Measurements from ENCODE around the gene ZNF516.

Gene ZNF516

DNA sequence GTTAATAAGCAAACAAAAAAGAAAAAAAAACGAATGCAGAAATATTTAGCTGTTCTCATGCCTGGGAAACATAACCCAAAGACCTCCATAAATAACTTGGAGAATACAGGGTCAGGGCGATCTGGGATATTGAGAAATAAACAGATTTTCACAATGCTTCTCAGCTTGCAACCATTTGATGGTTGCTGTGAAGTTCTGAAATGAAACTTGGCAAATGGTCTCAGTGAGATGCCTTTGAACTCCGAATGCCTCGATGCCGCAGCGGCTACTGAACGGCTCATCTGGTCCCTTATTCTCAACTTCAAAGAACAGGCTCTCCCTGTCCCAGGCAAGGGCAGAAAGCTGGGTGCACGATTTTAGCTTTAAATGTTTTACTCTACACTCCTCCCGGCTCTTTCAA is 78.1 kb downstream of the ZNF516 start:
- no peak overlapping the region for H3K9ac ChIP-seq
- no peaks in the 10 kb centered on the region for H3K36me3 ChIP-seq (ENCODE audit: control insufficient read depth, insufficient read depth, low read length)
- no peak overlapping the region for H3K4me3 ChIP-seq (ENCODE audit: low read depth, low read length)
- no peaks in the 10 kb centered on the region for H3K27me3 ChIP-seq (ENCODE audit: control insufficient read depth, insufficient read depth, low read length)
- H3K4me1 ChIP-seq, result peaks cover 4% of the 10 kb centered on the region
- no peak overlapping the region for H3K27ac ChIP-seq
- no peak overlapping the region for H2AFZ ChIP-seq
- H3K9me3 ChIP-seq (ENCODE audit: control insufficient read depth, low read length), result no peaks in the 10 kb centered on the region
- no peak overlapping the region for H3K4me2 ChIP-seq (ENCODE audit: low read length)
- peaks cover 27% of the 10 kb centered on the region for H3K79me2 ChIP-seq
- TF ChIP-seq, protein P1, sequence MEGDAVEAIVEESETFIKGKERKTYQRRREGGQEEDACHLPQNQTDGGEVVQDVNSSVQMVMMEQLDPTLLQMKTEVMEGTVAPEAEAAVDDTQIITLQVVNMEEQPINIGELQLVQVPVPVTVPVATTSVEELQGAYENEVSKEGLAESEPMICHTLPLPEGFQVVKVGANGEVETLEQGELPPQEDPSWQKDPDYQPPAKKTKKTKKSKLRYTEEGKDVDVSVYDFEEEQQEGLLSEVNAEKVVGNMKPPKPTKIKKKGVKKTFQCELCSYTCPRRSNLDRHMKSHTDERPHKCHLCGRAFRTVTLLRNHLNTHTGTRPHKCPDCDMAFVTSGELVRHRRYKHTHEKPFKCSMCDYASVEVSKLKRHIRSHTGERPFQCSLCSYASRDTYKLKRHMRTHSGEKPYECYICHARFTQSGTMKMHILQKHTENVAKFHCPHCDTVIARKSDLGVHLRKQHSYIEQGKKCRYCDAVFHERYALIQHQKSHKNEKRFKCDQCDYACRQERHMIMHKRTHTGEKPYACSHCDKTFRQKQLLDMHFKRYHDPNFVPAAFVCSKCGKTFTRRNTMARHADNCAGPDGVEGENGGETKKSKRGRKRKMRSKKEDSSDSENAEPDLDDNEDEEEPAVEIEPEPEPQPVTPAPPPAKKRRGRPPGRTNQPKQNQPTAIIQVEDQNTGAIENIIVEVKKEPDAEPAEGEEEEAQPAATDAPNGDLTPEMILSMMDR (IDR thresholded peaks at IDR 0.05), result no peak

DNA sequence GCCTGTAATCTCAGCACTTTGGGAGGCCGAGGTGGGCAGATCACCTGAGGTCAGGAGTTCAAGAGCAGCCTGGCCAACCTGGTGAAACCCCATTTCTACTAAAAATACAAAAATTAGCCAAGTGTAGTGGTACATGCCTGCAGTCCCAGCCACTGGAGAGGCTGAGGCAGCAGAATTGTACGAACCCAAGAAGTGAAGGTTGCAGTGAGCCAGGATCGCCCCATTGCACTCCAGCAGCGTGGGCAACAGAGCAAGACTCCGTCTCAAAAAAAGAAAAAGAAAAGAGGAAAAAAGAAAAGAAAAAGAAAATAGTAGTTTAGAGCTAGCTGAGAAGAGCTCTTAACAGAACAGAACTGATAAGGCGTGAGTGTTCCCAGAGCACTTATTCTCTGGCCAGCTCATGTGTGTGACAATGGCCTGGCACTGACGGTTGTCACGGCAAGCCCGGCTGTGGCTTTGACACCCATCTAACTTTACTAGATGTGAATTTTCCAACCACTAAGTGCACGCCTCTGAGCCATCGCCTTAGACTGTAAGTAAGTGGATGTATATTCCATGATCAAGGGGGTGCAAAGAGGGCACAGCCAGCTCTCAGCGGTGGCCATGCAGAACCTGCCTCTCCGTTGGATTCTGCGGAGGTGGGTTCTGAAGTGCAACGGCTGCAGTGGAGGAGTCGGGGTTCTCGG is 80.0 kb downstream of the ZNF516 start:
- no peaks in the 10 kb centered on the region for H3K27me3 ChIP-seq (ENCODE audit: control insufficient read depth, insufficient read depth, low read length)
- H3K36me3 ChIP-seq (ENCODE audit: control insufficient read depth, insufficient read depth, low read length), result no peaks in the 10 kb centered on the region
- H2AFZ ChIP-seq, result no peak overlapping the region
- TF ChIP-seq, protein P1 (IDR thresholded peaks at IDR 0.05), result no peak
- H3K9me3 ChIP-seq (ENCODE audit: control insufficient read depth, low read length), result no peaks in the 10 kb centered on the region
- no peak overlapping the region for H3K4me2 ChIP-seq (ENCODE audit: low read length)
- H3K4me1 ChIP-seq, result no peaks in the 10 kb centered on the region
- H3K27ac ChIP-seq, result no peak overlapping the region
- no peak overlapping the region for H3K4me3 ChIP-seq (ENCODE audit: low read depth, low read length)
- H3K9ac ChIP-seq, result no peak overlapping the region
- H3K79me2 ChIP-seq, result peaks cover 23% of the 10 kb centered on the region

DNA sequence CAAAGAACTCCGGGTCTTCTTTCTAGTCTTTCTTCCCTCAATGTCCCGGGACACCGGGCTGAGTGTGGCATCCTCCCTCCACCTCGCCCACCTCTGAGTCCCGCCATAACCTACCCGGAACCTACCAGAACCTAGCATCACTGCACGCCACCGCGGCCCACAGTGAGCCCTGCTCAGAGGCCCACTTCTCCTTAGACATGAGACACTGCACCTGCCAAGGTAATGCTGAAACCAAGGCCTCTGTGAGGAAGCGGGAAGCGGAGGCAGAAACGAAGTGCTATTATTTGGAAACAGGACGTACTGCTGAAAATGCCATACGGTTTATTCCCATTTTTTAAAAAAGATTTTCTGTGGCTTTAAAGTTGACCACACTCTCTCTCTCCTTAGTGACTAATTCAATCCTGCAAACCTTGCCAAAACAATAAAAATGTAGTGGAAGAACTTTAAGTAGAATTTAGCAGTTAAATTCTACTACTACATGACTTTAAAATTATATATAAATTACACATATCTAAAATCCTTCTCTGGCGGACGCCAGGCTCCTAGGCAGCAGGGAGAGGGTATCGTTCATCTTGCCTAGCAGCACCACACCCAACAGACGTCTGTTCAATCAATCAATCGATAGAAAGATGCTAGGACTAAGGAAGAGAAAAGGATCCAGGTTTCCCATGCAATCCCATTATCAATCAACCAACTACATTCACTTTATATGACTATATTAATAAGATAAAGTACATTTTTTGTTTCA is 82.0 kb downstream of the ZNF516 start:
- no peak overlapping the region for H3K4me2 ChIP-seq (ENCODE audit: low read length)
- H3K9ac ChIP-seq, result no peak overlapping the region
- no peaks in the 10 kb centered on the region for H3K27me3 ChIP-seq (ENCODE audit: control insufficient read depth, insufficient read depth, low read length)
- H3K27ac ChIP-seq, result no peak overlapping the region
- H3K79me2 ChIP-seq, result peaks cover 26% of the 10 kb centered on the region
- no peak overlapping the region for H2AFZ ChIP-seq
- H3K36me3 ChIP-seq (ENCODE audit: control insufficient read depth, insufficient read depth, low read length), result no peaks in the 10 kb centered on the region
- H3K4me3 ChIP-seq (ENCODE audit: low read depth, low read length), result no peak overlapping the region
- no peaks in the 10 kb centered on the region for H3K9me3 ChIP-seq (ENCODE audit: control insufficient read depth, low read length)
- TF ChIP-seq, protein P1 (IDR thresholded peaks at IDR 0.05), result no peak
- no peaks in the 10 kb centered on the region for H3K4me1 ChIP-seq

DNA sequence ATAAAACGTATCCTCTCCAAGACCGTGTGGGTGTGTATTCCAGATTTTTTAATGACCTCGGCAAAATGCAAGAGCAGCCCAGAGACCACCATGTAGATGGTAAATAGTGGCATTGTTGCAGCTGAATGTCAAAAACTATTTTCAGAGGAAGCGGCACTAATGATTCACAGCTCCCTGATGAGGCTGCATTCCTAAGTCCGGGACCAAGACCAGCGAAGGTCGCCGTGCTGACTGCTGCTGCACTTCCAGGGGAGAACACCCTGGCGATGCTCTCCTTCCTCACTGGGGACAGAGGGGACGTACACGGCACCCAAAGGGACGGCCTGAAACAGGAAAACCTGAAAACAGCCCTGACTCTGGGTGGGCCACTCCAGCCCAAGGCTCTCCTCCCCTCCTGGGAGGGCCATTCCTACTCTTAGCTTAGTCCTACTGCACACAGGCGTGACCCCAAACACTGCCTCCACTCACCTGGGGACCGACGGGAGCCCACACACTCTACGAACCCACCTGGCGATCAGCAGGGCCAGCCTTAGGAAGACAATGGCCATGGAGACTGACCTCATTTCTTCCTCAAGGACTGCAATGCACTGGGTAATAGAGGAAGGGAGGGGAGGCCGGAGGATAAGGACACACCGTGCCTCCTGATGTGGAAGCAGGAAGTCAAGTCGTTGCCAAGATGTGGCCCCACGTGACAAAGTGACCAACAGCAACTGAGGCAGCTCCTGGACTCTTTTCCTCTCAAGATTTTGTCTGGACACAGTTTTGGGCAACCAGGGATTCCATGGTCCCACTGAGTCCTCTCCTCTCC is 82.8 kb downstream of the ZNF516 start:
- Histone ChIP-seq H3K9ac (no peak overlapping the region), H3K36me3 (ENCODE audit: control insufficient read depth, insufficient read depth, low read length) (no peaks in the 10 kb centered on the region), H3K4me3 (ENCODE audit: low read depth, low read length) (no peak overlapping the region), H3K79me2 (peaks cover 28% of the 10 kb centered on the region), H3K27me3 (ENCODE audit: control insufficient read depth, insufficient read depth, low read length) (no peaks in the 10 kb centered on the region), H3K27ac (no peak overlapping the region), H2AFZ (no peak overlapping the region), H3K4me1 (no peaks in the 10 kb centered on the region), H3K4me2 (ENCODE audit: low read length) (no peak overlapping the region), H3K9me3 (ENCODE audit: control insufficient read depth, low read length) (no peaks in the 10 kb centered on the region)
- TF ChIP-seq, protein P1 (IDR thresholded peaks at IDR 0.05), result no peak
